ENCODE data around the gene CHST11.

The CHST11 gene

DNA sequence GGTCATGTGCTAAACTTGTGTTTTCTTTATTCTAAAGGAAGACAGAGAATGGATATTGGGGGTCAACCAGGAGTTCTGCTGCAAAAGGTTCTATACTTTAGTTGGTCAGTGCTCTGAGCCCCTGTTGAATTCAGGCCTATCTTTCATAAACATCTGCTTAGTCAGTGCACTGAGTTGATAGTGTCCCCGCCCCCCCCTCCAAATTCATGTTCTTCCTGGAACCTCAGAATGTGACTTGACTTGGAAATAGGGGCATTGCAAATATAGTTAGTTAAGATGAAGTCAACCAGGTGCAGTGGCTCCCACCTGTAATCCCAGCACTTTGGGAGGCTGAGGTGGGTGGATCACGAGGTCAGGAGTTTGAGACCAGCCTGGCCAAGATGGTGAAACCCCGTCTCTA is 23.3 kb downstream of the CHST11 start:
- TF ChIP-seq, protein P1, sequence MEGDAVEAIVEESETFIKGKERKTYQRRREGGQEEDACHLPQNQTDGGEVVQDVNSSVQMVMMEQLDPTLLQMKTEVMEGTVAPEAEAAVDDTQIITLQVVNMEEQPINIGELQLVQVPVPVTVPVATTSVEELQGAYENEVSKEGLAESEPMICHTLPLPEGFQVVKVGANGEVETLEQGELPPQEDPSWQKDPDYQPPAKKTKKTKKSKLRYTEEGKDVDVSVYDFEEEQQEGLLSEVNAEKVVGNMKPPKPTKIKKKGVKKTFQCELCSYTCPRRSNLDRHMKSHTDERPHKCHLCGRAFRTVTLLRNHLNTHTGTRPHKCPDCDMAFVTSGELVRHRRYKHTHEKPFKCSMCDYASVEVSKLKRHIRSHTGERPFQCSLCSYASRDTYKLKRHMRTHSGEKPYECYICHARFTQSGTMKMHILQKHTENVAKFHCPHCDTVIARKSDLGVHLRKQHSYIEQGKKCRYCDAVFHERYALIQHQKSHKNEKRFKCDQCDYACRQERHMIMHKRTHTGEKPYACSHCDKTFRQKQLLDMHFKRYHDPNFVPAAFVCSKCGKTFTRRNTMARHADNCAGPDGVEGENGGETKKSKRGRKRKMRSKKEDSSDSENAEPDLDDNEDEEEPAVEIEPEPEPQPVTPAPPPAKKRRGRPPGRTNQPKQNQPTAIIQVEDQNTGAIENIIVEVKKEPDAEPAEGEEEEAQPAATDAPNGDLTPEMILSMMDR (IDR thresholded peaks at IDR 0.05; ENCODE audit: low read depth, low read length), result no peak
- no peak overlapping the region for H3K4me3 ChIP-seq (ENCODE audit: low read depth, low read length)

DNA sequence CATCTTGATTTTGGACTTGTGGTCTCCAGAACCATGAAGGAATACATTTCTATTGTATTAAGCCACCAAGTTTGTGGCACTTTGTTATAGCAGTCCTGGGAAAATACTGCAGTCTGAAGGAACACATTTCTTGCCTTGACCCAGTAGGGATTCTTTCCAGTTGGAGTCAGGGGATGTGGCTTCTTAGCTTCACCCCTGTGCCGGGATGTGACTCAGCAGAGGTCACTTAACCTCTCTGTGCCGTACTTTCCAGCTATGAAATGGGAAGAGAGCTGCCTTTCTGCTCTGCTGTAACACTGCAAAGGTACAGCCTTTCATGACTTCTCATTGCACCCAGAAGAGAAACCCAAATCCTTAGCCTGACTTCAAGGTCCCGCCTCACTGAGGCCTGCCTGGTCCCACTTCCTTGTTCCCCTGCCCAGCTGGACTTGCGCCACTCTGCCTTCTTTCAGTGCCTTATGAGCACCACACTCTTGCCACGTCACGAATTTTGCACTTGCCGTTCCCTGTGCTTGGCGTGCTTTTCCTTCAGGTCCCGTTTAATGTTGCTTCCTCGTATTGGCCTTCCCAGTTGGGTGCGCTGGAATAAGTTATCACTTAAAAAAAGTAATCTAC is 24.2 kb downstream of the CHST11 start:
- TF ChIP-seq, protein P1 (IDR thresholded peaks at IDR 0.05; ENCODE audit: low read depth, low read length), result no peak
- H3K4me3 ChIP-seq (ENCODE audit: low read depth, low read length), result no peak overlapping the region

- H3K4me3 ChIP-seq (ENCODE audit: low read depth, low read length), result no peak overlapping the region
- TF ChIP-seq, protein P1 (IDR thresholded peaks at IDR 0.05; ENCODE audit: low read depth, low read length), result no peak
Measured at GRCh38 chr12:104482113-104482512, 25.4 kb downstream of the CHST11 start.

- TF ChIP-seq, protein P1 (IDR thresholded peaks at IDR 0.05; ENCODE audit: low read depth, low read length), result no peak
- H3K4me3 ChIP-seq (ENCODE audit: low read depth, low read length), result no peak overlapping the region
Measured at GRCh38 chr12:104482748-104483147, 26.0 kb downstream of the CHST11 start.

- TF ChIP-seq, protein P1 (IDR thresholded peaks at IDR 0.05; ENCODE audit: low read depth, low read length), result no peak
- H3K4me3 ChIP-seq (ENCODE audit: low read depth, low read length), result no peak overlapping the region
Measured at GRCh38 chr12:104484079-104484478, 27.3 kb downstream of the CHST11 start.

GRCh38 chr12:104485651-104486362 is 29.1 kb downstream of the CHST11 start:
- no peak overlapping the region for H3K4me3 ChIP-seq (ENCODE audit: low read depth, low read length)
- TF ChIP-seq, protein P1 (IDR thresholded peaks at IDR 0.05; ENCODE audit: low read depth, low read length), result no peak

GRCh38 chr12:104486363-104486750 is 29.6 kb downstream of the CHST11 start:
- TF ChIP-seq, protein P1 (IDR thresholded peaks at IDR 0.05; ENCODE audit: low read depth, low read length), result no peak

More at GRCh38 chr12:104486363-104486750, 29.6 kb downstream of the CHST11 start:
- H3K4me3 ChIP-seq (ENCODE audit: low read depth, low read length), result no peak overlapping the region
